Calu3 (cell line): ENCODE data around the gene UBXN6. TPM values are rescaled to one million over a fixed set of nuclear protein-coding genes. Genes with fewer than 3 reads are reported as not detected.

Experiments
- BruUV-seq: library from RNA; stranded (reverse); fragments of 400-500 nt; replicated peaks from 2 replicates; lab custom pipeline; 2021; lab: Mats Ljungman, UMichigan
- CTCF ChIA-PET: fragments of 300-600 bp; sonication (Branson Sonifier 250); formaldehyde crosslinking; loops from one replicate; lab custom pipeline; 2022; ENCODE audit warnings: antibody characterized with exemption; lab: Charles Lee
- DNase-seq: peaks from one replicate; pipeline ENCODE4 v3.0.0; 2022
- H3K27ac Mint-ChIP-seq: one replicate; pipeline ENCODE4 v1.8.0; 2022; ENCODE audit warnings: mixed read lengths; ENCODE audit not compliant: unreplicated experiment
- H3K27me3 Mint-ChIP-seq: one replicate; pipeline ENCODE4 v1.8.0; 2022; ENCODE audit warnings: mixed read lengths; ENCODE audit not compliant: unreplicated experiment
- H3K36me3 Mint-ChIP-seq: one replicate; pipeline ENCODE4 v1.8.0; 2022; ENCODE audit warnings: mild to moderate bottlenecking, moderate library complexity, mixed read lengths; ENCODE audit not compliant: insufficient read depth, unreplicated experiment
- H3K4me1 Mint-ChIP-seq: one replicate; pipeline ENCODE4 v1.8.0; 2022; ENCODE audit warnings: mild to moderate bottlenecking, low read depth, mixed read lengths; ENCODE audit not compliant: unreplicated experiment
- H3K4me3 Mint-ChIP-seq: one replicate; pipeline ENCODE4 v1.8.0; 2022; ENCODE audit warnings: mild to moderate bottlenecking, low read depth, moderate library complexity, mixed read lengths; ENCODE audit not compliant: unreplicated experiment
- H3K9me3 Mint-ChIP-seq: one replicate; pipeline ENCODE4 v1.8.0; 2022; ENCODE audit warnings: low read depth, mixed read lengths; ENCODE audit not compliant: unreplicated experiment
- CTCF ChIP-seq: fragments of 200-600 bp; IDR thresholded peaks from one replicate; pipeline ENCODE4 v1.8.0; 2022; ENCODE audit warnings: antibody characterized with exemption; ENCODE audit not compliant: unreplicated experiment
- intact Hi-C: fragments of 100-400 bp; cut with micrococcal nuclease; formaldehyde crosslinking; loops from one replicate; pipeline ENCODE4 v1.10.0; 2022; ENCODE audit not compliant: unreplicated experiment
- total RNA-seq: library from RNA; stranded (reverse); gene quantifications from 2 replicates; pipeline ENCODE4 v1.2.3, GENCODE V29; 2022

Gene UBXN6
- total RNA-seq, 1 experiment from 2014 or later, result 38.9 TPM

GRCh38 chr19:4499318-4499717, 41.7 kb upstream of the UBXN6 start:
- BruUV-seq, result no TSS peak
- H3K4me1 Mint-ChIP-seq, result no peaks in the 10 kb centered on the region
- CTCF ChIA-PET, result interaction anchor here (0.7 kb wide), 1 partner anchor 27 kb away, joined by 3 read pairs; no protein-coding TSS in a partner anchor
- no peak for TF ChIP-seq CTCF
- H3K36me3 Mint-ChIP-seq, result peaks cover 22% of the 10 kb centered on the region
- no peaks in the 10 kb centered on the region for H3K27me3 Mint-ChIP-seq
- DNase-seq, result no peak
- intact Hi-C loops, result no loop called here
- H3K9me3 Mint-ChIP-seq, result no peaks in the 10 kb centered on the region
- no peak overlapping the region for H3K27ac Mint-ChIP-seq
- H3K4me3 Mint-ChIP-seq, result no peak overlapping the region

- no TSS peak for BruUV-seq
- intact Hi-C loops, result no loop called here
- no peaks in the 10 kb centered on the region for H3K4me1 Mint-ChIP-seq
- H3K4me3 Mint-ChIP-seq, result no peak overlapping the region
- DNase-seq, result no peak
- peaks cover 22% of the 10 kb centered on the region for H3K36me3 Mint-ChIP-seq
- CTCF ChIA-PET, result interaction anchor here (0.7 kb wide), 1 partner anchor 27 kb away, joined by 3 read pairs; no protein-coding TSS in a partner anchor
- H3K27ac Mint-ChIP-seq, result no peak overlapping the region
- no peaks in the 10 kb centered on the region for H3K9me3 Mint-ChIP-seq
- H3K27me3 Mint-ChIP-seq, result no peaks in the 10 kb centered on the region
- TF ChIP-seq CTCF, result no peak
Observed at GRCh38 chr19:4498694-4499093, 41.1 kb upstream of the UBXN6 start.

- intact Hi-C loops, result no loop called here
- Mint-ChIP-seq H3K4me3 (no peak overlapping the region), H3K9me3 (no peaks in the 10 kb centered on the region), H3K4me1 (no peaks in the 10 kb centered on the region), H3K36me3 (peaks cover 22% of the 10 kb centered on the region), H3K27ac (no peak overlapping the region), H3K27me3 (no peaks in the 10 kb centered on the region)
- CTCF ChIA-PET, result no interaction called here
- no TSS peak for BruUV-seq
- no peak for TF ChIP-seq CTCF
- no peak for DNase-seq
Observed at GRCh38 chr19:4497770-4498389, 40.3 kb upstream of the UBXN6 start.

- no peak overlapping the region for H3K27ac Mint-ChIP-seq
- H3K9me3 Mint-ChIP-seq, result no peaks in the 10 kb centered on the region
- H3K4me3 Mint-ChIP-seq, result no peak overlapping the region
- intact Hi-C loops, result no loop called here
- H3K36me3 Mint-ChIP-seq, result peaks cover 22% of the 10 kb centered on the region
- no peak for TF ChIP-seq CTCF
- H3K27me3 Mint-ChIP-seq, result no peaks in the 10 kb centered on the region
- no TSS peak for BruUV-seq
- H3K4me1 Mint-ChIP-seq, result no peaks in the 10 kb centered on the region
- CTCF ChIA-PET, result no interaction called here
- DNase-seq, result no peak
Observed at GRCh38 chr19:4496304-4496703, 38.7 kb upstream of the UBXN6 start.
